ENCODE results near the gene C19orf67. TPM values are rescaled to one million over a fixed set of nuclear protein-coding genes. Genes with fewer than 3 reads are reported as not detected.

C19orf67 gene
- total RNA-seq (under 1 TPM in 3 of 5 experiments, not detected in 2; 0.34 to 0.78 (median 0.60) TPM), polyA plus RNA-seq (not detected), total RNA-seq (0.40 reads per million)

GRCh38 chr19:14085309-14085995 is at the start of gene C19orf67:
TSS of gene C19orf67 (minus strand) at chr19:14085783. CDS start at chr19:14085627, 156 bp downstream.
- CTCF ChIA-PET, result interaction anchor here (0.6 kb wide), 1 partner anchor 40 kb away, joined by 5 read pairs; no protein-coding TSS in a partner anchor
- H3K36me3 Mint-ChIP-seq, result peaks cover 3 to 9% (median 4%) of the 10 kb centered on the region in 5 donors

GRCh38 chr19:14135355-14135754 is 49.8 kb upstream of the C19orf67 start:
- Mint-ChIP-seq H3K36me3 (peaks cover 0 to 11% (median 6%) of the 10 kb centered on the region in 5 donors), H3K27ac (peak overlapping the region in 8 of 9 donors; percentile 18 to 90 (median 60)), H3K4me3 (peak overlapping the region; percentile 54 to 97 (median 85)), H3K4me1 (peaks cover 0 to 36% (median 28%) of the 10 kb centered on the region in 7 donors), H3K9me3 (no peaks in the 10 kb centered on the region), H3K27me3 (no peaks in the 10 kb centered on the region)
- CTCF ChIA-PET, result interaction anchor here (1.1 to 9.0 kb wide), 3 partner anchors 48 to 213 kb away, joined by 3 to 39 read pairs (median 3); no protein-coding TSS in a partner anchor
- Histone ChIP-seq H3K9me3 (ENCODE audit: control insufficient read depth in 2 of 3, low read length in 3 of 3) (no peaks in the 10 kb centered on the region), H3K36me3 (ENCODE audit: control insufficient read depth in 2 of 3, insufficient read depth in 3 of 3, low read length in 3 of 3) (no peaks in the 10 kb centered on the region), H3K27me3 (ENCODE audit: control insufficient read depth in 2 of 2, insufficient read depth in 2 of 2, low read length in 2 of 2) (no peaks in the 10 kb centered on the region), H3K4me3 (ENCODE audit: low read length) (no peak overlapping the region), H3K27ac (ENCODE audit: low read depth, low read length) (no peak overlapping the region), H3K4me1 (ENCODE audit: control insufficient read depth in 2 of 2, insufficient read depth in 2 of 2, low read length in 2 of 2) (peaks cover 7 to 8% of the 10 kb centered on the region in 2 donors)
- ATAC-seq, result no peak
- intact Hi-C loops (cut with micrococcal nuclease), result loop anchor here (5.0 to 10.0 kb wide), 5 partner anchors 128 to 552 kb away; partner anchors contain the start of genes NDUFB7 (in 1 of the 2), PTGER1 (in 1 of the 2) and RFX1 (in 1 of the 2)
- DNase-seq, result no peak
- POLR2A ChIA-PET, result interaction anchor here (0.6 to 2.8 kb wide), 6 partner anchors 9 to 317 kb away, joined by 3 to 24 read pairs (median 6); no protein-coding TSS in a partner anchor

More at GRCh38 chr19:14085309-14085995, at the start of gene C19orf67:
- H3K27me3 Mint-ChIP-seq, result no peaks in the 10 kb centered on the region
- Histone ChIP-seq H3K36me3 (ENCODE audit: control insufficient read depth in 2 of 3, insufficient read depth in 3 of 3, low read length in 3 of 3) (peaks cover 0 to 11% (median 0%) of the 10 kb centered on the region in 3 experiments), H3K4me3 (ENCODE audit: low read length) (no peak within 1 kb of the TSS), H3K27ac (ENCODE audit: low read depth, low read length) (no peak within 1 kb of the TSS), H3K9me3 (ENCODE audit: control insufficient read depth in 2 of 3, low read length in 3 of 3) (no peaks in the 10 kb centered on the region), H3K27me3 (ENCODE audit: control insufficient read depth in 2 of 2, insufficient read depth in 2 of 2, low read length in 2 of 2) (no peaks in the 10 kb centered on the region), H3K4me1 (ENCODE audit: control insufficient read depth in 2 of 2, insufficient read depth in 2 of 2, low read length in 2 of 2) (peaks cover 5 to 17% of the 10 kb centered on the region in 2 donors)
- POLR2A ChIA-PET, result interaction anchor here (1.0 kb wide), 1 partner anchor 330 kb away, joined by 3 read pairs; no protein-coding TSS in a partner anchor
- DNase-seq, result no peak
- no peak for ATAC-seq
- peak within 1 kb of the TSS in 1 of 10 donors; percentile 58 for H3K4me3 Mint-ChIP-seq
- intact Hi-C loops (cut with micrococcal nuclease), result loop anchor here in 1 of 2 donors (10.0 kb wide), 1 partner anchor 311 kb away; the partner anchor contains the start of gene C19orf53
- H3K4me1 Mint-ChIP-seq, result peaks cover 6 to 27% (median 20%) of the 10 kb centered on the region in 7 donors
- H3K27ac Mint-ChIP-seq, result peak within 1 kb of the TSS in 3 of 9 donors; percentile 21 to 30 (median 23)
- H3K9me3 Mint-ChIP-seq, result peaks cover 0 to 2% (median 0%) of the 10 kb centered on the region in 11 donors

GRCh38 chr19:14127929-14128509 is 42.4 kb upstream of the C19orf67 start:
- H3K4me1 Mint-ChIP-seq, result peaks cover 0 to 8% (median 0%) of the 10 kb centered on the region in 7 donors
- no peaks in the 10 kb centered on the region for H3K9me3 ChIP-seq (ENCODE audit: control insufficient read depth in 2 of 3, low read length in 3 of 3)
- DNase-seq, result no peak
- CTCF ChIA-PET, result interaction anchor here (0.6 kb wide), 1 partner anchor 98 kb away, joined by 5 read pairs; no protein-coding TSS in a partner anchor
- peaks cover 0 to 10% (median 0%) of the 10 kb centered on the region in 5 donors for H3K36me3 Mint-ChIP-seq
- no peak overlapping the region for H3K4me3 Mint-ChIP-seq
- no peak overlapping the region for H3K27ac Mint-ChIP-seq
- no peaks in the 10 kb centered on the region for H3K27me3 ChIP-seq (ENCODE audit: control insufficient read depth in 2 of 2, insufficient read depth in 2 of 2, low read length in 2 of 2)
- no peaks in the 10 kb centered on the region for H3K36me3 ChIP-seq (ENCODE audit: control insufficient read depth in 2 of 3, insufficient read depth in 3 of 3, low read length in 3 of 3)
- H3K27me3 Mint-ChIP-seq, result no peaks in the 10 kb centered on the region
- POLR2A ChIA-PET, result interaction anchor here (1.6 kb wide), 1 partner anchor 11 kb away, joined by 3 read pairs; the partner anchor contains the start of gene PRKACA
- intact Hi-C loops (cut with micrococcal nuclease), result no loop called here
- H3K9me3 Mint-ChIP-seq, result no peaks in the 10 kb centered on the region
- peak; percentile 53 for ATAC-seq
- no peak overlapping the region for H3K27ac ChIP-seq (ENCODE audit: low read depth, low read length)
- no peak overlapping the region for H3K4me3 ChIP-seq (ENCODE audit: low read length)
- H3K4me1 ChIP-seq (ENCODE audit: control insufficient read depth in 2 of 2, insufficient read depth in 2 of 2, low read length in 2 of 2), result no peaks in the 10 kb centered on the region

- H3K36me3 Mint-ChIP-seq, result peaks cover 0 to 14% (median 0%) of the 10 kb centered on the region in 5 donors
- no peak overlapping the region for H3K27ac Mint-ChIP-seq
- H3K9me3 Mint-ChIP-seq, result no peaks in the 10 kb centered on the region
- ChIA-PET CTCF (no interaction called here), POLR2A (interaction anchor here (0.6 kb wide), 1 partner anchor 10 kb away, joined by 4 read pairs; no protein-coding TSS in a partner anchor)
- Histone ChIP-seq H3K36me3 (ENCODE audit: control insufficient read depth in 2 of 3, insufficient read depth in 3 of 3, low read length in 3 of 3) (no peaks in the 10 kb centered on the region), H3K27ac (ENCODE audit: low read depth, low read length) (no peak overlapping the region), H3K9me3 (ENCODE audit: control insufficient read depth in 2 of 3, low read length in 3 of 3) (no peaks in the 10 kb centered on the region), H3K27me3 (ENCODE audit: control insufficient read depth in 2 of 2, insufficient read depth in 2 of 2, low read length in 2 of 2) (no peaks in the 10 kb centered on the region), H3K4me1 (ENCODE audit: control insufficient read depth in 2 of 2, insufficient read depth in 2 of 2, low read length in 2 of 2) (no peaks in the 10 kb centered on the region), H3K4me3 (ENCODE audit: low read length) (no peak overlapping the region)
- intact Hi-C loops (cut with micrococcal nuclease), result no loop called here
- no peak overlapping the region for H3K4me3 Mint-ChIP-seq
- ATAC-seq (peak; percentile 83), DNase-seq (no peak)
- peaks cover 0 to 8% (median 0%) of the 10 kb centered on the region in 7 donors for H3K4me1 Mint-ChIP-seq
- no peaks in the 10 kb centered on the region for H3K27me3 Mint-ChIP-seq
Measured at GRCh38 chr19:14127176-14127575, 41.6 kb upstream of the C19orf67 start.

GRCh38 chr19:14122924-14123323 is 37.3 kb upstream of the C19orf67 start:
- ATAC-seq, result no peak
- no peaks in the 10 kb centered on the region for H3K9me3 Mint-ChIP-seq

GRCh38 chr19:14120497-14120780 is 34.9 kb upstream of the C19orf67 start:
- Histone ChIP-seq H3K36me3 (ENCODE audit: control insufficient read depth in 2 of 3, insufficient read depth in 3 of 3, low read length in 3 of 3) (no peaks in the 10 kb centered on the region), H3K9me3 (ENCODE audit: control insufficient read depth in 2 of 3, low read length in 3 of 3) (no peaks in the 10 kb centered on the region), H3K27ac (ENCODE audit: low read depth, low read length) (no peak overlapping the region), H3K27me3 (ENCODE audit: control insufficient read depth in 2 of 2, insufficient read depth in 2 of 2, low read length in 2 of 2) (no peaks in the 10 kb centered on the region), H3K4me1 (ENCODE audit: control insufficient read depth in 2 of 2, insufficient read depth in 2 of 2, low read length in 2 of 2) (peaks cover 15 to 22% of the 10 kb centered on the region in 2 donors), H3K4me3 (ENCODE audit: low read length) (no peak overlapping the region)
- Mint-ChIP-seq H3K27ac (no peak overlapping the region), H3K4me1 (peaks cover 20 to 32% (median 28%) of the 10 kb centered on the region in 7 donors), H3K36me3 (peaks cover 0 to 9% (median 0%) of the 10 kb centered on the region in 5 donors), H3K9me3 (peaks cover 0 to 2% (median 0%) of the 10 kb centered on the region in 11 donors), H3K4me3 (no peak overlapping the region), H3K27me3 (no peaks in the 10 kb centered on the region)
- ChIA-PET CTCF (interaction anchor here (0.6 kb wide), 1 partner anchor 241 kb away, joined by 4 read pairs; no protein-coding TSS in a partner anchor), POLR2A (interaction anchor here (1.1 to 1.3 kb wide), 2 partner anchors 16 to 89 kb away, joined by 3 to 4 read pairs; partner anchors contain the start of genes ASF1B and IL27RA)
- intact Hi-C loops (cut with micrococcal nuclease), result no loop called here
- ATAC-seq (no peak), DNase-seq (no peak)

More at GRCh38 chr19:14122924-14123323, 37.3 kb upstream of the C19orf67 start:
- no peak overlapping the region for H3K27ac ChIP-seq (ENCODE audit: low read depth, low read length)
- Mint-ChIP-seq H3K27me3 (no peaks in the 10 kb centered on the region), H3K4me1 (peaks cover 9 to 14% (median 11%) of the 10 kb centered on the region in 7 donors), H3K4me3 (no peak overlapping the region), H3K27ac (peak overlapping the region in 2 of 9 donors; percentile 37 to 84), H3K36me3 (peaks cover 0 to 13% (median 0%) of the 10 kb centered on the region in 5 donors)
- ChIA-PET CTCF (interaction anchor here (1.0 kb wide), 1 partner anchor 14 kb away, joined by 5 read pairs; the partner anchor contains the start of gene ASF1B), POLR2A (no interaction called here)
- no peaks in the 10 kb centered on the region for H3K36me3 ChIP-seq (ENCODE audit: control insufficient read depth in 2 of 3, insufficient read depth in 3 of 3, low read length in 3 of 3)
- no peaks in the 10 kb centered on the region for H3K27me3 ChIP-seq (ENCODE audit: control insufficient read depth in 2 of 2, insufficient read depth in 2 of 2, low read length in 2 of 2)
- DNase-seq, result no peak
- peaks cover 6 to 8% of the 10 kb centered on the region in 2 donors for H3K4me1 ChIP-seq (ENCODE audit: control insufficient read depth in 2 of 2, insufficient read depth in 2 of 2, low read length in 2 of 2)
- H3K4me3 ChIP-seq (ENCODE audit: low read length), result no peak overlapping the region
- no peaks in the 10 kb centered on the region for H3K9me3 ChIP-seq (ENCODE audit: control insufficient read depth in 2 of 3, low read length in 3 of 3)
- intact Hi-C loops (cut with micrococcal nuclease), result no loop called here

All from naive thymus-derived CD4-positive, alpha-beta T cell (primary cell).